Stimulated activated CD8-positive, alpha-beta memory T cell treated with anti-CD3 and anti-CD28 coated beads, Interleukin-12 subunit alpha, Interleukin-12 subunit beta, amount 100 ng/mL, for 24 hours (primary cell): ENCODE measurements around the gene APEX2.
"Not testable (repeated sequence)": the region's sequence is repeated elsewhere in the genome, so short reads cannot be mapped to it uniquely, and the experiment has no call there.

ENCODE experiments used
- DNase-seq: peaks from one replicate; pipeline ENCODE4 v3.0.0-alpha.2; 2020; ENCODE audit errors: extremely low read depth

APEX2 gene

GRCh38 chrX:54999717-55000598 lies at the start of gene APEX2:
APEX2 (plus strand) TSS chrX:55000363; CDS start chrX:55000423, 60 bp downstream.
- DNase-seq: peak; percentile 73

- no peak for DNase-seq
These were observed 49.3 kb upstream of the APEX2 start for GRCh38 chrX:54950730-54951375.

DNA sequence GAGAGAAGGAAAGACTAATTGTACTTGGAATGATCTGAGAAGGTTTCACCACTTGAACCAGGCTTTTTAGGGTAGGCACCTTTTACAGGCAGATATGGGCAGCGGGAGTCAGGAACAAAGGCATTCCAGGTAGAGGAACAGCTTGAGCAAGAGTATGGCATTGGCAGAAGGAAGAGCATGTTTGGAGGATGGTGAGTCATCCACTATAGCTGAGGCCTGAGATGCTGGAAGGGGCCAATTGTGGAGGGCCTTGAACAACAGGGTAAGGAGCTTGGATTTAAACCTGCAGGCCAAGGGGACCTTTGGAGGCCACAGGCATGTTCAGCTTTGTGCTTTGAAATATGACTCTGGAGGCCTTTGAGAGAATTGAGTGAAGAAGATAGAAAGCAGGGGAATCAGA lies 38.4 kb upstream of the APEX2 start:
- DNase-seq: no peak

GRCh38 chrX:54964766-54965497 lies 35.2 kb upstream of the APEX2 start:
- DNase-seq: no peak

- DNase-seq: no peak
These were observed 22.8 kb upstream of the APEX2 start for GRCh38 chrX:54977387-54977786.

DNA sequence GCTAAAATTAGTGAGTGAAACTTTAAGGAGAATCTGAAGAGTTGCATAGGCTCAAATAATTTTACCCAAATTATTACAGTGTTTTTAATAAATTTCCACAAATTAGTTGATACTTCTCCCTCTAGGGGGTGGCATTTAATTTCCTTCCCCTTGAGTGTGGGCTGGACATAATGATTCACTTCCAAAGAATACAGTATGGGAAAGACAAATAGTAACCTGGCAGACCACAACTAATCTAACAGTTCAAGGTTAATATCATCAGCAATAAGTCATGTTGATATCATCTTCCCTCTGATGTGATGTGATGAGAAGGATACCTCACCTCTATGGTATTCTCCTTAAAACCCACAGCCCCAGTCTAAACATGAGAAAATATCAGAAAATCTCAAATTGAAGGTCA lies 21.7 kb upstream of the APEX2 start:
- DNase-seq: no peak

GRCh38 chrX:54979432-54979831 lies 20.7 kb upstream of the APEX2 start:
- no peak for DNase-seq

- DNase-seq: no peak
These were observed 19.8 kb upstream of the APEX2 start for GRCh38 chrX:54980334-54980733.

GRCh38 chrX:54983306-54983705 lies 16.9 kb upstream of the APEX2 start:
- not testable (repeated sequence) for DNase-seq

- DNase-seq: no peak
These were observed 8.5 kb upstream of the APEX2 start for GRCh38 chrX:54991706-54992105.

DNA sequence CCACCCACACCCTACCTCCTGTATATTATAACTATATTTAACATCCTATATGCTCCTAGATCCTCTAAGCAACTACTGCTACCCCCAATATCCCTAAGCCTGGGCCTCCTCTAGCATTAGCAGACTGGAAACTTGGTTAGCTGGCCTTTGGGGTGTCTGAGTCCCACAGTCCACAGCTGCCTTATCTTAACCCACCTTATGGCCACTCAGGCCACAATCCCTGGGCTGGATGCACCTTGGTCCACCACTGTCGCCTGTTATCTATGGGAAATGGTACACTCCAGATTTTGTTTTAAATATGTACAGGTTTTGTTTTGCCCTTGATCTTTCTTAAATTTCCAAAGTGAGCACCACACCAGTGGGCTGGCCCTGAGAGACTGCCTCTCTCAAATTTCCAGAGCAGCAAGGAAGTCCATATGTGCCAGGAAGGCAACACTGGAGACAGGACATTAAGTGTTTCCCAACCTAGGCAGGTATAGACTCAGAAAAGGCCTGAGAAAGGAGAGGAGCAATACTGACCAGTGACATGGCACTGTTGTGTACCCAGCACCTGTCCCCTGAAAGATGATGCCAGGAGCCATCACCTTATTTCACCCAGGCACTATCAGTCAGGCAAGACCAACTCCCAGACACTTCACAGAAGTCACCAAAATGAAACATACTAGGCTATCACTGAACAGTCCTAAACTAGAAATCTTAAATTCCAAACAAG lies 7.1 kb upstream of the APEX2 start:
- DNase-seq: no peak

DNA sequence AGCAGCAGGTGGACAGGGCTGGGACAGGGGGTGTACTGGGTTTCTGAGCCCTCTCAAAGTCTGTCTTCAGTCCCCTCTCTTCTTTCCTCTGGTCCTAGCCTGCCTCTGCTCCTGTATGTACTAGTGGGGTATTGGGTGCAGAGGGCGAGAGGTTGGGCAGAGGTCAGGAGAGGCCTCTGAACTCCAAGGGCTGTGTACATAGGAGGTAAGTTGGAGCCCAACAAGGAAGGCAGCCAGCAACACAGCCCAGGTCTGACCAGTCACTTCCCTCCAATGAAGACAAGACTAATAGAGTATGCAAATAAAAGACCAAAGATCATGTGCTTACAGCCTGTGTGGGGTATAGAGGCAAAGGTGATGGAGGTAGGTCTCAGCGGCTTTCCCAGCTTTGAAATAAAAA lies 6.1 kb upstream of the APEX2 start, which contains the start of gene PFKFB1:
PFKFB1 (minus strand) TSS at position 90 of the 400 bp plus-strand sequence. CDS start 181 bp downstream, outside the sequence.
- no peak for DNase-seq

- no peak for DNase-seq
These were observed 5.4 kb upstream of the APEX2 start for GRCh38 chrX:54994668-54995351.

- no peak for DNase-seq
These were observed 4.5 kb upstream of the APEX2 start for GRCh38 chrX:54995621-54996020.

DNA sequence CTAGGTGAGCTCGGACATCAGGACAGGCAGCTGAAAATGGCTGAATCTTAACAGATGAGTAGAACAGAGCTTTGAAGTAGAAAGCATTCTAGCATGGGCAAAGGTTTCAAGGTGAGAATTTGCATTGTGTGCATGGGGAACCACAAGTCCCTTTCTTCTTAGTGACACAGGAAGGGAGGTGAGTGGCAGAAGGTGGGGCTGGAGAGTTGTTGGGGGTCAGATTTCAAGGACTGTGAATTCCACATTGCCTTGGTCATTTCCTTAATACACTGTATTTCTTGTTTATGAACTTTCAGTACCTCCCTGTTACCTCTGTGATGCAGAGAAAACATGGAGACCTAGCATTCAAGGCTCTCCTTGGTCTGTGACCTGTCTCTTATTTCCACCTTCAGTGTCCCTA lies 4.1 kb downstream of the APEX2 start:
- DNase-seq: no peak

GRCh38 chrX:55005256-55005655 lies 5.1 kb downstream of the APEX2 start:
- DNase-seq: no peak

DNA sequence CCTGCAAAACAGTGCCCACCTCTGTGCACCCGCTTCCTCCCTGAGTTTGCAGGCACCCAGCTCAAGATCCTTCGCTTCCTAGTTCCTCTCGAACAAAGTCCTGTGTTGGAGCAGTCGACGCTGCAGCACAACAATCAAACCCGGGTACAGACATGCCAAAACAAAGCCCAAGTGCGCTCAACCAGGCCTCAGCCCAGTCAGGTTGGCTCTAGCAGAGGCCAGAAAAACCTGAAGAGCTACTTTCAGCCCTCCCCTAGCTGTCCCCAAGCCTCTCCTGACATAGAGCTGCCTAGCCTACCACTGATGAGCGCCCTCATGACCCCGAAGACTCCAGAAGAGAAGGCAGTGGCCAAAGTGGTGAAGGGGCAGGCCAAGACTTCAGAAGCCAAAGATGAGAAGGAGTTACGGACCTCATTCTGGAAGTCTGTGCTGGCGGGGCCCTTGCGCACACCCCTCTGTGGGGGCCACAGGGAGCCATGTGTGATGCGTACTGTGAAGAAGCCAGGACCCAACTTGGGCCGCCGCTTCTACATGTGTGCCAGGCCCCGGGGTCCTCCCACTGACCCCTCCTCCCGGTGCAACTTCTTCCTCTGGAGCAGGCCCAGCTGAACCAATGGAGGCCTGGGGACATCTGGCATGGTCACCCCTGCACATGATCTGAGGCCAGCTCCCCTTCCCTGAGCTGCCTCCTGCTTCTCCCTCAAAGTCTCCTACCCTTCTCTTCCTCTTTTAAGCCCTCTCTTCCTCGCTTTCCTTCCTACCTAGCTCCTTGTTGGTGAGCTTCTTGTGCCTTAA lies 6.9 kb downstream of the APEX2 start:
- DNase-seq: no peak

GRCh38 chrX:55007656-55008055 lies 7.5 kb downstream of the APEX2 start:
- DNase-seq: no peak

- no peak for DNase-seq
These were observed 8.6 kb downstream of the APEX2 start for GRCh38 chrX:55008571-55009358.

DNA sequence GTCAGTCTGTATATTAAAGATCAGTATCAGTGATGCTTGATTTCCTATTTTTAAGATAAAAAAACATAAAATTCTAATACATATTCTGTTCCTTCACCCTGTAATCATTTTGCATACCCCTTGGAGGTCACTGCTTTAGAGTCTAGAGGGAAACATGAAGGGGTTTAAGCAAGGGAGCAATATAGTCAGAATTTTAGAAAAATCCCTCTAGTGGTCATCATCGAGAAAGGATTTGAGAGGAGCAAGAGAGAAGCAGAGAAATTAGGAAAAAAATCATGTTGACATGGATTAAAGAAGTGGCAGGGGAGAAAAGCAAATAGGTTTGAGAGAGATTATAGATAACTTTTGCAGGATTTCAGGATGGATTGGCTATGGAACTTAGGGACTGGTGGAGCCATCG lies 11.1 kb downstream of the APEX2 start:
- no peak for DNase-seq
